ENCODE results near the gene VSTM2B.

DNA sequence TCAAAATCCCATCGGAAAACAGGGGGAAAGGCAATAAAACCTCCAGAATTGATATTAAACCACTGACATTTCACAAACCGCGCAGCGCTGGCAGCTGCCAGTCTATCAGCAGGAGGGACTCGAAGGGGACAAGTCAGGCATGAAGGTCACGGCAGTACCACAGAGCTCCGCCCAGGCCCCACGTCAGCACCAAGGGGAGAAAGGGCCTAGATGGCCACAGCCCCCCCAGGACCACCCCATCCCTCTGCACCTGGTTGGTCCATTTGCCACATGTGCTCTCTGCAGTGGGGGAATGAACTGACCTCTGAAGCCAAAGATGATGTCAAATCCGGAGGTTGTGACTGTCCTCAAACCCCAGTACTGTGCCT lies 9.5 kb upstream of the VSTM2B start:
- no peak for TF ChIP-seq EZH2 (IDR thresholded peaks at IDR 0.05; ENCODE audit: borderline replicate concordance, low read length)
- TF ChIP-seq, protein P1, sequence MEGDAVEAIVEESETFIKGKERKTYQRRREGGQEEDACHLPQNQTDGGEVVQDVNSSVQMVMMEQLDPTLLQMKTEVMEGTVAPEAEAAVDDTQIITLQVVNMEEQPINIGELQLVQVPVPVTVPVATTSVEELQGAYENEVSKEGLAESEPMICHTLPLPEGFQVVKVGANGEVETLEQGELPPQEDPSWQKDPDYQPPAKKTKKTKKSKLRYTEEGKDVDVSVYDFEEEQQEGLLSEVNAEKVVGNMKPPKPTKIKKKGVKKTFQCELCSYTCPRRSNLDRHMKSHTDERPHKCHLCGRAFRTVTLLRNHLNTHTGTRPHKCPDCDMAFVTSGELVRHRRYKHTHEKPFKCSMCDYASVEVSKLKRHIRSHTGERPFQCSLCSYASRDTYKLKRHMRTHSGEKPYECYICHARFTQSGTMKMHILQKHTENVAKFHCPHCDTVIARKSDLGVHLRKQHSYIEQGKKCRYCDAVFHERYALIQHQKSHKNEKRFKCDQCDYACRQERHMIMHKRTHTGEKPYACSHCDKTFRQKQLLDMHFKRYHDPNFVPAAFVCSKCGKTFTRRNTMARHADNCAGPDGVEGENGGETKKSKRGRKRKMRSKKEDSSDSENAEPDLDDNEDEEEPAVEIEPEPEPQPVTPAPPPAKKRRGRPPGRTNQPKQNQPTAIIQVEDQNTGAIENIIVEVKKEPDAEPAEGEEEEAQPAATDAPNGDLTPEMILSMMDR (IDR thresholded peaks at IDR 0.05; ENCODE audit: low read length) = no peak

All from OCI-LY1 (cell line).